Neuron (in vitro differentiated cells): Measurements from ENCODE around the gene FMN1.

Experiments
- H2AFZ ChIP-seq: one replicate; pipeline ENCODE4 v1.6.1; 2013; ENCODE audit warnings: low read depth, mild to moderate bottlenecking, inconsistent platforms, low read length, moderate library complexity
- H3K27me3 ChIP-seq: one replicate; pipeline ENCODE4 v1.6.1; 2013; ENCODE audit warnings: low read length; ENCODE audit not compliant: insufficient read depth
- H3K36me3 ChIP-seq: one replicate; pipeline ENCODE4 v1.6.1; 2013; ENCODE audit warnings: low read length; ENCODE audit not compliant: insufficient read depth
- H3K4me1 ChIP-seq: one replicate; pipeline ENCODE4 v1.6.1; 2013; ENCODE audit warnings: low read length; ENCODE audit not compliant: insufficient read depth
- H3K4me3 ChIP-seq: 2 replicates; pipeline ENCODE4 v1.5.1; 2013; ENCODE audit warnings: mild to moderate bottlenecking, low read length, moderate library complexity
- H3K9me3 ChIP-seq: one replicate; pipeline ENCODE4 v1.6.1; 2013; ENCODE audit warnings: low read length

The FMN1 gene

GRCh38 chr15:33059184-33059583 lies 135.3 kb downstream of the FMN1 start:
- Histone ChIP-seq H3K4me1 (no peaks in the 10 kb centered on the region), H3K9me3 (peaks cover 4% of the 10 kb centered on the region), H3K27me3 (no peaks in the 10 kb centered on the region), H3K4me3 (no peak overlapping the region), H2AFZ (no peak overlapping the region), H3K36me3 (no peaks in the 10 kb centered on the region)

- H3K36me3 ChIP-seq, result no peaks in the 10 kb centered on the region
- H3K9me3 ChIP-seq, result peaks cover 2% of the 10 kb centered on the region
- H2AFZ ChIP-seq, result no peak overlapping the region
- no peak overlapping the region for H3K4me3 ChIP-seq
- no peaks in the 10 kb centered on the region for H3K4me1 ChIP-seq
- no peaks in the 10 kb centered on the region for H3K27me3 ChIP-seq
Measured at GRCh38 chr15:33057845-33058244, 136.7 kb downstream of the FMN1 start.

DNA sequence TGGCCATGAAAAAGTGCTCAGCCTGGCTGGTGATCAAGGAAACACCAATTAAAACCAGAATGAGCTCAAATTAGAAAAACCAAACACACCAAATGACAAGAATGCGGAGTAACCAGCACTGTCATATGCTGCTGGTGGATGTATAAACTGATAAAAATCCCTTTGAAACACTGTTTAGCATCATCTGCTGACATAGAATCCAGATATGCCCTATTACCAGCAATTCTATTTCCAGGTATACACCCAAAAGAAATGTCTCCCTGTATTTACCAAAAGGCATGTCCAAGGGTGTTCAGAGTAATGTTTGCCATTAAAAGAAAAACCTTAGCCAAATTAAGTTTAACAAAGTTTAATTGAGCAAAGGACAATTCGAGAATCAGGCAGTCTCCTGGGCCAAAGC lies 138.6 kb downstream of the FMN1 start:
- Histone ChIP-seq H3K9me3 (peaks cover 2% of the 10 kb centered on the region), H3K4me3 (no peak overlapping the region), H2AFZ (no peak overlapping the region), H3K27me3 (no peaks in the 10 kb centered on the region), H3K36me3 (no peaks in the 10 kb centered on the region), H3K4me1 (no peaks in the 10 kb centered on the region)

DNA sequence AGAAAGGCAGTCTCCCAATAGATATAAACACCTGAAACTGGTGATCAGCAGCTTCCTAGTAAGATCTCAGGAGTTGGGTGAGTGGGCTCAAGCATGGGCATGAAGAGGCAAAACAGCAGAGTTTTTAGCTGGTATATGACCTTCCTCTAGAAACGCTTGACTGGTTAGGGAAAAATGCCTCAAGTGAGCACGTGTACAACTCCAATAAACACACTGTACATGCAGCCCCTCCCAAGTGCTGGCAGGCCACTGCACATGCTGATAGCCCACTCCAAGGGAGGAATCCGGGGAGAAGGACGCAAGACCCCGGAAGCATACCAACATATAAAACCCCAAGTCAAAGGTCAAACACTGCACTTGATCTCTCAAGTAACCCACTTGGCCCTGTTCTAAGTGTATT lies 143.0 kb downstream of the FMN1 start:
- H3K9me3 ChIP-seq, result peaks cover 4% of the 10 kb centered on the region
- no peaks in the 10 kb centered on the region for H3K36me3 ChIP-seq
- no peaks in the 10 kb centered on the region for H3K4me1 ChIP-seq
- H2AFZ ChIP-seq, result no peak overlapping the region
- H3K4me3 ChIP-seq, result no peak overlapping the region
- no peaks in the 10 kb centered on the region for H3K27me3 ChIP-seq

DNA sequence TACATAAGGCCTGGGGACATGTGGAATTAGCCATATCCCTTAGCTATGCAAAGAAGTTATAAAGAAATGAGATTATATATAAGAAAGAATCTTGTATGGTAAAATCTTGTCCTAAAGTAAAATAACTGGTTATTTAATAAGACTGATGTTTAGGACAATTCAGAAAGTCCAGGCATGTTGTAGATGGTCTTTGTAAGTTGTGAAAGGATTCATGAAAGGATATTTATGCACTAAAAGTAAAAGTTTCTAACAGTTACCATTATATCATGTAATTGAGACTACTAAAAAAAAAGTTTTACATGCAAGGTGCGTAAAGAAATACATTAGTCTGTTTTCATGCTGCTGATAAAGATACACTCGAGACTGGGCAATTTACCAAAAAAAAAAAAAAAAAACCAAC lies 146.3 kb downstream of the FMN1 start:
- peaks cover 10% of the 10 kb centered on the region for H3K9me3 ChIP-seq
- no peak overlapping the region for H2AFZ ChIP-seq
- H3K36me3 ChIP-seq, result no peaks in the 10 kb centered on the region
- no peak overlapping the region for H3K4me3 ChIP-seq
- H3K27me3 ChIP-seq, result no peaks in the 10 kb centered on the region
- no peaks in the 10 kb centered on the region for H3K4me1 ChIP-seq

- no peaks in the 10 kb centered on the region for H3K36me3 ChIP-seq
- H2AFZ ChIP-seq, result no peak overlapping the region
- H3K4me3 ChIP-seq, result no peak overlapping the region
- no peaks in the 10 kb centered on the region for H3K27me3 ChIP-seq
- peaks cover 8% of the 10 kb centered on the region for H3K9me3 ChIP-seq
- no peaks in the 10 kb centered on the region for H3K4me1 ChIP-seq
Measured at GRCh38 chr15:33047077-33047476, 147.4 kb downstream of the FMN1 start.

GRCh38 chr15:33046329-33046728 lies 148.2 kb downstream of the FMN1 start:
- Histone ChIP-seq H3K27me3 (no peaks in the 10 kb centered on the region), H3K36me3 (no peaks in the 10 kb centered on the region), H2AFZ (no peak overlapping the region), H3K4me3 (no peak overlapping the region), H3K9me3 (peaks cover 8% of the 10 kb centered on the region), H3K4me1 (no peaks in the 10 kb centered on the region)

- Histone ChIP-seq H3K36me3 (no peaks in the 10 kb centered on the region), H3K9me3 (peaks cover 8% of the 10 kb centered on the region), H3K4me3 (no peak overlapping the region), H3K27me3 (no peaks in the 10 kb centered on the region), H3K4me1 (no peaks in the 10 kb centered on the region), H2AFZ (no peak overlapping the region)
Measured at GRCh38 chr15:33045066-33045810, 149.3 kb downstream of the FMN1 start.

DNA sequence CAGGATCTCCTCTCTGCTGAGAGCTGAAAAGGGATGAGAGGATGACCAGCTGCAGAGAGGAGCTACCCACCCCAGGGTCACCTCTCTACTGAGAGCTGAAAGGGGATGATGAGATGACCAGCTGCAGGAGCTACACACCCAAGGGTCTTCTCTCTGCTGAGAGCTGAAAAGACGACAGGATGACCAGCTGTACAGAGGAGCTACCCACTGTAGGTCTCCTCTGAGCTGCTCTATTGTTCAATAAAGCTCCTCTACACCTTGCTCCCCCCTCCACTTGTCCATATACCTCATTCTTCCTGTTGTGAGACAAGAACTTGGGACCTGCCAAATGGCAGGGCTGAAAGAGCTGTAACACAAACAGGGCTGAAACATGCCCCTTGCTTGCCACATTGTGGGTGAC lies 149.9 kb downstream of the FMN1 start:
- H3K9me3 ChIP-seq, result peaks cover 7% of the 10 kb centered on the region
- H3K4me3 ChIP-seq, result no peak overlapping the region
- no peak overlapping the region for H2AFZ ChIP-seq
- H3K27me3 ChIP-seq, result no peaks in the 10 kb centered on the region
- H3K36me3 ChIP-seq, result no peaks in the 10 kb centered on the region
- H3K4me1 ChIP-seq, result no peaks in the 10 kb centered on the region

GRCh38 chr15:33043636-33044035 lies 150.9 kb downstream of the FMN1 start:
- no peak overlapping the region for H3K4me3 ChIP-seq

GRCh38 chr15:33040496-33040895 lies 154.0 kb downstream of the FMN1 start:
- Histone ChIP-seq H3K36me3 (no peaks in the 10 kb centered on the region), H3K4me3 (no peak overlapping the region), H3K4me1 (no peaks in the 10 kb centered on the region), H2AFZ (no peak overlapping the region), H3K27me3 (no peaks in the 10 kb centered on the region), H3K9me3 (peaks cover 8% of the 10 kb centered on the region)

More at GRCh38 chr15:33043636-33044035, 150.9 kb downstream of the FMN1 start:
- H3K27me3 ChIP-seq, result no peaks in the 10 kb centered on the region
- no peaks in the 10 kb centered on the region for H3K36me3 ChIP-seq
- H3K4me1 ChIP-seq, result no peaks in the 10 kb centered on the region
- no peak overlapping the region for H2AFZ ChIP-seq
- H3K9me3 ChIP-seq, result peaks cover 6% of the 10 kb centered on the region

- H3K4me3 ChIP-seq, result no peak overlapping the region
- no peaks in the 10 kb centered on the region for H3K4me1 ChIP-seq
- H2AFZ ChIP-seq, result no peak overlapping the region
- H3K9me3 ChIP-seq, result peaks cover 1% of the 10 kb centered on the region
- no peaks in the 10 kb centered on the region for H3K36me3 ChIP-seq
- no peaks in the 10 kb centered on the region for H3K27me3 ChIP-seq
Measured at GRCh38 chr15:33034588-33034987, 159.9 kb downstream of the FMN1 start.

GRCh38 chr15:33032053-33032452 lies 162.5 kb downstream of the FMN1 start:
- no peaks in the 10 kb centered on the region for H3K27me3 ChIP-seq
- H3K9me3 ChIP-seq, result no peaks in the 10 kb centered on the region
- H2AFZ ChIP-seq, result no peak overlapping the region
- H3K4me1 ChIP-seq, result no peaks in the 10 kb centered on the region
- no peaks in the 10 kb centered on the region for H3K36me3 ChIP-seq
- H3K4me3 ChIP-seq, result no peak overlapping the region

GRCh38 chr15:33031324-33031821 lies 163.1 kb downstream of the FMN1 start:
- Histone ChIP-seq H2AFZ (no peak overlapping the region), H3K4me1 (peaks cover 3% of the 10 kb centered on the region), H3K36me3 (no peaks in the 10 kb centered on the region), H3K4me3 (no peak overlapping the region), H3K9me3 (no peaks in the 10 kb centered on the region), H3K27me3 (no peaks in the 10 kb centered on the region)
